GM11168 (cell line): ENCODE data around the gene SLC39A3.

Experiments
- in situ Hi-C: fragments of 300-500 bp; cut with MboI; formaldehyde crosslinking; loops from one replicate; pipeline ENCODE4 v1.12.0; 2022; ENCODE audit warnings: low sequenced_read_pairs; ENCODE audit not compliant: unreplicated experiment

Gene SLC39A3

GRCh38 chr19:2754659-2755447 is 15.0 kb upstream of the SLC39A3 start:
- in situ Hi-C loops = loop anchor here (25.0 kb wide), 1 partner anchor 293 kb away; the partner anchor contains the start of gene LMNB2

- in situ Hi-C loops = loop anchor here (25.0 kb wide), 1 partner anchor 289 kb away; the partner anchor contains the start of gene LMNB2
Measured at GRCh38 chr19:2751438-2751830, 11.6 kb upstream of the SLC39A3 start.

GRCh38 chr19:2750808-2751437 is 11.1 kb upstream of the SLC39A3 start:
- in situ Hi-C loops = loop anchor here (25.0 kb wide), 1 partner anchor 289 kb away; the partner anchor contains the start of gene LMNB2

- in situ Hi-C loops = loop anchor here (5.0 kb wide), 2 partner anchors 45 to 95 kb away; partner anchors contain the start of gene GNG7
Measured at GRCh38 chr19:2747349-2747748, 7.5 kb upstream of the SLC39A3 start.

GRCh38 chr19:2744113-2744512 is 4.3 kb upstream of the SLC39A3 start:
- in situ Hi-C loops = no loop called here

- in situ Hi-C loops = no loop called here
Measured at GRCh38 chr19:2743099-2743498, 3.3 kb upstream of the SLC39A3 start.

- in situ Hi-C loops = no loop called here
Measured at GRCh38 chr19:2740314-2740656, 468 bp upstream of the SLC39A3 start.

- in situ Hi-C loops = no loop called here
Measured at GRCh38 chr19:2736550-2737190, 3.1 kb downstream of the SLC39A3 start.

GRCh38 chr19:2735374-2735773 is 4.4 kb downstream of the SLC39A3 start:
- in situ Hi-C loops = no loop called here

GRCh38 chr19:2734589-2735288 is 5.1 kb downstream of the SLC39A3 start:
- in situ Hi-C loops = no loop called here

- in situ Hi-C loops = no loop called here
Measured at GRCh38 chr19:2733930-2734588, 5.8 kb downstream of the SLC39A3 start.

GRCh38 chr19:2732883-2733282 is 6.9 kb downstream of the SLC39A3 start:
- in situ Hi-C loops = no loop called here

- in situ Hi-C loops = no loop called here
Measured at GRCh38 chr19:2732157-2732725, 7.6 kb downstream of the SLC39A3 start.

- in situ Hi-C loops = no loop called here
Measured at GRCh38 chr19:2731181-2731995, 8.4 kb downstream of the SLC39A3 start.

GRCh38 chr19:2729943-2730818 is 9.6 kb downstream of the SLC39A3 start:
- in situ Hi-C loops = no loop called here

GRCh38 chr19:2728783-2729387 is 10.9 kb downstream of the SLC39A3 start:
- in situ Hi-C loops = no loop called here

- in situ Hi-C loops = no loop called here
Measured at GRCh38 chr19:2727640-2727944, 12.2 kb downstream of the SLC39A3 start.
